Epithelial cell of proximal tubule (primary cell): ENCODE measurements around the gene PAX1. TPM values are rescaled to one million over a fixed set of nuclear protein-coding genes. Genes with fewer than 3 reads are reported as not detected.
A peak's percentile ranks its signal among the peaks of the same experiment; 100 is the strongest.

Source experiments
- DNase-seq: peaks from one replicate; pipeline ENCODE4 v3.0.0-alpha.2; 2011; ENCODE audit warnings: low read depth
- H3K4me3 ChIP-seq: 2 replicates; pipeline ENCODE4 v1.5.1; 2011; ENCODE audit warnings: low read depth, mild to moderate bottlenecking, low read length
- total RNA-seq: library from RNA; depleted of rRNA; stranded (reverse); fragments of >200 nt; gene quantifications from 2 replicates; pipeline ENCODE4 v1.2.3, GENCODE V29; 2015
- TF ChIP-seq, protein P1 (sequence below): conservative IDR thresholded peaks from 2 replicates; pipeline ENCODE4 v1.5.1; 2012; ENCODE audit warnings: low read depth, mild to moderate bottlenecking, low read length

Gene PAX1
- total RNA-seq, 1 donor from 2014 or later, result not detected

DNA sequence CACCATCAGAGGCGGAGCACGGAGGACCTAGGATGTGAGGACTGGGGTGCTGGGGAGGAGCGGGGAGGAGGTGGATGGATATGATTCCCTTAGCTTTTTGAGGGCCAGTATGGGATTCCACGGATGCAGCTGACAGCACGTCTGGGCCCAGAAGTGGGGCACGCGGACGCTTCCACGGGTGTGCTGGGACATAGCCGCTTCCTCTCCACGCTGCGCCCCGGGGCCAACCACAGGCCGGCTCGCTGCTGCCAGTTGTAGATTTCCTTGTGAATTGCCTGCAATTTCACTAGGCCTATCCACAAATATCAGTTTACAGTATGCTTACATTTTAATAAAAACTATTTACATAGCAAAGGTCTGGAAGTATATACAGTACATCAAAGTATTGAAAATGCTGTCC is 23.9 kb downstream of the PAX1 start:
- no peak overlapping the region for H3K4me3 ChIP-seq
- no peak for DNase-seq
- TF ChIP-seq, protein P1, sequence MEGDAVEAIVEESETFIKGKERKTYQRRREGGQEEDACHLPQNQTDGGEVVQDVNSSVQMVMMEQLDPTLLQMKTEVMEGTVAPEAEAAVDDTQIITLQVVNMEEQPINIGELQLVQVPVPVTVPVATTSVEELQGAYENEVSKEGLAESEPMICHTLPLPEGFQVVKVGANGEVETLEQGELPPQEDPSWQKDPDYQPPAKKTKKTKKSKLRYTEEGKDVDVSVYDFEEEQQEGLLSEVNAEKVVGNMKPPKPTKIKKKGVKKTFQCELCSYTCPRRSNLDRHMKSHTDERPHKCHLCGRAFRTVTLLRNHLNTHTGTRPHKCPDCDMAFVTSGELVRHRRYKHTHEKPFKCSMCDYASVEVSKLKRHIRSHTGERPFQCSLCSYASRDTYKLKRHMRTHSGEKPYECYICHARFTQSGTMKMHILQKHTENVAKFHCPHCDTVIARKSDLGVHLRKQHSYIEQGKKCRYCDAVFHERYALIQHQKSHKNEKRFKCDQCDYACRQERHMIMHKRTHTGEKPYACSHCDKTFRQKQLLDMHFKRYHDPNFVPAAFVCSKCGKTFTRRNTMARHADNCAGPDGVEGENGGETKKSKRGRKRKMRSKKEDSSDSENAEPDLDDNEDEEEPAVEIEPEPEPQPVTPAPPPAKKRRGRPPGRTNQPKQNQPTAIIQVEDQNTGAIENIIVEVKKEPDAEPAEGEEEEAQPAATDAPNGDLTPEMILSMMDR, result no peak

- no peak for DNase-seq
- TF ChIP-seq, protein P1, result no peak
- H3K4me3 ChIP-seq, result no peak overlapping the region
These were observed 33.7 kb downstream of the PAX1 start for GRCh38 chr20:21739161-21739560.

GRCh38 chr20:21739682-21740081 is 34.2 kb downstream of the PAX1 start:
- TF ChIP-seq, protein P1, result no peak
- DNase-seq, result no peak
- H3K4me3 ChIP-seq, result no peak overlapping the region

- DNase-seq, result no peak
- TF ChIP-seq, protein P1, result no peak
- H3K4me3 ChIP-seq, result no peak overlapping the region
These were observed 35.8 kb downstream of the PAX1 start for GRCh38 chr20:21741266-21741665.

DNA sequence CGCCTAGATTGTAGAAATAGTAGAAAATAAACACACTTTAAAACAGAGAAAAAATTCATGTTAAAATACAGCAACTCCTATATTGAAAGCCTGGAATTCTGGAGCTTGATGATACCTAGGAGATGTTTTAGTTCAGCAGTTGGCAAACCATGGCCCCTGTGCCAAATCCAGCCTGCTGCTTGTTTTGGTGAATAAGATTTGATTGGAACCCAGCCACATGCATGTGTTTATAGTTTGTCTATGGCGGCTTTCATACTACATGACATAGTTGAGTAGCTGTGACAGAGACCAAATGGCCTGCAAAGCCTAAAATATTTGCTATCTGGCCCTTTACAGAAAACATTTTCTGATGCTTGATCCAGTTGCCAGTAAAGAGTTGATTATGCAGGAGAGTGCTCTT is 57.2 kb downstream of the PAX1 start:
- H3K4me3 ChIP-seq, result no peak overlapping the region
- TF ChIP-seq, protein P1, result no peak
- DNase-seq, result no peak

- H3K4me3 ChIP-seq, result no peak overlapping the region
- TF ChIP-seq, protein P1, result no peak
- no peak for DNase-seq
These were observed 61.8 kb downstream of the PAX1 start for GRCh38 chr20:21767200-21767738.

DNA sequence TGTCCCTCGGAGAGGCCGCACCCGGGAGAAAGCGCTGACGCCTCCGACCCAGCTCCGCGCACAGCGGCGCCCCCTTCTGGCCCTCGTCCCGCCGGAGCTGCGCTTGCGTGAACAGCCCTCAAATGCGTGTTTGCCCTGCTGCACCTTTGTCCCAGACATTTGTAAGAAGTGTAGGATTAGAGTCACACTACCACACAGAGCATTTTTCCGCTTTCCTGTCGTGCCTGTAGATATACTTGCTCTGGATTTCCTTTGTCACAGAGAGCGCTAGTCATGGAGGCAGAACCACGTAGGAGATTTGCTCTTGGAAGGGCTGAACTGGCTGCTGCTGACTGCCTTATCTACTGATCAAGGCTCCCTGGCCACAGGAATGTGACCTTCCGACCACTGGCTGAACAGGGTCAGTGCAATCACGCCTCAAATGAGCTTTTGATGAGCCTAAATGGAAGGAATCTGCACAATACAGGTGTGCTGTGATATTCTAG is 62.3 kb downstream of the PAX1 start:
- no peak for DNase-seq
- TF ChIP-seq, protein P1, result peak; percentile 40
- no peak overlapping the region for H3K4me3 ChIP-seq
